Measurements from ENCODE around the gene RUFY2.

The RUFY2 gene

DNA sequence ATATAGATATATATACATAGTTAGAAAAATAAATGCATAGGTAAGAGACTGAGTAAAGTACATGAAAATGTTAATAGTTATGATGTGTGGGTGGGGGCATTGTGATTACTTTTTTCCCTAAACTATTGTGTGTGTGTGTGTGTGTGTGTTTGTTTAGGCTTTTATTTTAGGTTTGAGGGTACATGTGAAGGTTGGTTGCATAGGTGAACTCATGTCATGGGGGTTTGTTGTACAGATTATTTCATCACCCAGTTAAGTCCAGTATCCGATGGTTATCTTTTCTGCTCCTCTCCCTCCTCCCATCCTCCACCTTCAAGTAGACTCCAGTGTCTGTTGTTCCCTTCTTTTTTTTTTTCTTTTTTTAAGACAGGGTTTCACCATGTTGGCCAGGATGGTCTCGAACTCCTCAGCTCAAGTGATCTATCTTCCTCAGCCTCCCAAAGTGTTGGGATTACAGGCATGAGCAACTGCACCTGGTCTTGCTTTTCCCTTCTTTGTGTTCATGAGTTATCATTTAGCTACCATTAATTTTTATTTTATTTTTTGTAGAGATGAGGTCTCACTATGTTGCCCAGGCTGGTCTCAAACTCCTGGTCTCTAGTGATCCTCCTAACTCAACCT is 1.9 kb upstream of the RUFY2 start:
- ATAC-seq, result no peak
- TF ChIP-seq, protein P1, sequence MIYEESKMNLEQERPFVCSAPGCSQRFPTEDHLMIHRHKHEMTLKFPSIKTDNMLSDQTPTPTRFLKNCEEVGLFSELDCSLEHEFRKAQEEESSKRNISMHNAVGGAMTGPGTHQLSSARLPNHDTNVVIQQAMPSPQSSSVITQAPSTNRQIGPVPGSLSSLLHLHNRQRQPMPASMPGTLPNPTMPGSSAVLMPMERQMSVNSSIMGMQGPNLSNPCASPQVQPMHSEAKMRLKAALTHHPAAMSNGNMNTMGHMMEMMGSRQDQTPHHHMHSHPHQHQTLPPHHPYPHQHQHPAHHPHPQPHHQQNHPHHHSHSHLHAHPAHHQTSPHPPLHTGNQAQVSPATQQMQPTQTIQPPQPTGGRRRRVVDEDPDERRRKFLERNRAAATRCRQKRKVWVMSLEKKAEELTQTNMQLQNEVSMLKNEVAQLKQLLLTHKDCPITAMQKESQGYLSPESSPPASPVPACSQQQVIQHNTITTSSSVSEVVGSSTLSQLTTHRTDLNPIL (CRISPR knock-in tag; IDR thresholded peaks at IDR 0.05; ENCODE audit: low read depth), result no peak
- TF ChIP-seq, protein P2, sequence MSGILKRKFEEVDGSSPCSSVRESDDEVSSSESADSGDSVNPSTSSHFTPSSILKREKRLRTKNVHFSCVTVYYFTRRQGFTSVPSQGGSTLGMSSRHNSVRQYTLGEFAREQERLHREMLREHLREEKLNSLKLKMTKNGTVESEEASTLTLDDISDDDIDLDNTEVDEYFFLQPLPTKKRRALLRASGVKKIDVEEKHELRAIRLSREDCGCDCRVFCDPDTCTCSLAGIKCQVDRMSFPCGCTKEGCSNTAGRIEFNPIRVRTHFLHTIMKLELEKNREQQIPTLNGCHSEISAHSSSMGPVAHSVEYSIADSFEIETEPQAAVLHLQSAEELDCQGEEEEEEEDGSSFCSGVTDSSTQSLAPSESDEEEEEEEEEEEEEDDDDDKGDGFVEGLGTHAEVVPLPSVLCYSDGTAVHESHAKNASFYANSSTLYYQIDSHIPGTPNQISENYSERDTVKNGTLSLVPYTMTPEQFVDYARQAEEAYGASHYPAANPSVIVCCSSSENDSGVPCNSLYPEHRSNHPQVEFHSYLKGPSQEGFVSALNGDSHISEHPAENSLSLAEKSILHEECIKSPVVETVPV (CRISPR knock-in tag; IDR thresholded peaks at IDR 0.05), result no peak
- no peak for TF ChIP-seq SNAI2 (CRISPR knock-in tag; IDR thresholded peaks at IDR 0.05)
- TF ChIP-seq TCF4 (CRISPR knock-in tag; IDR thresholded peaks at IDR 0.05; ENCODE audit: borderline replicate concordance), result no peak
- no peak for TF ChIP-seq CSDC2 (CRISPR knock-in tag; IDR thresholded peaks at IDR 0.05)
- TF ChIP-seq, protein P3, sequence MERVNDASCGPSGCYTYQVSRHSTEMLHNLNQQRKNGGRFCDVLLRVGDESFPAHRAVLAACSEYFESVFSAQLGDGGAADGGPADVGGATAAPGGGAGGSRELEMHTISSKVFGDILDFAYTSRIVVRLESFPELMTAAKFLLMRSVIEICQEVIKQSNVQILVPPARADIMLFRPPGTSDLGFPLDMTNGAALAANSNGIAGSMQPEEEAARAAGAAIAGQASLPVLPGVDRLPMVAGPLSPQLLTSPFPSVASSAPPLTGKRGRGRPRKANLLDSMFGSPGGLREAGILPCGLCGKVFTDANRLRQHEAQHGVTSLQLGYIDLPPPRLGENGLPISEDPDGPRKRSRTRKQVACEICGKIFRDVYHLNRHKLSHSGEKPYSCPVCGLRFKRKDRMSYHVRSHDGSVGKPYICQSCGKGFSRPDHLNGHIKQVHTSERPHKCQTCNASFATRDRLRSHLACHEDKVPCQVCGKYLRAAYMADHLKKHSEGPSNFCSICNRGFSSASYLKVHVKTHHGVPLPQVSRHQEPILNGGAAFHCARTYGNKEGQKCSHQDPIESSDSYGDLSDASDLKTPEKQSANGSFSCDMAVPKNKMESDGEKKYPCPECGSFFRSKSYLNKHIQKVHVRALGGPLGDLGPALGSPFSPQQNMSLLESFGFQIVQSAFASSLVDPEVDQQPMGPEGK (CRISPR knock-in tag; IDR thresholded peaks at IDR 0.05; ENCODE audit: borderline replicate concordance), result no peak
- no peak for TF ChIP-seq PPARA (CRISPR knock-in tag; IDR thresholded peaks at IDR 0.05; ENCODE audit: borderline replicate concordance)
- no peak for TF ChIP-seq ZNF8 (CRISPR knock-in tag; IDR thresholded peaks at IDR 0.05)
- no peak for TF ChIP-seq OSR1 (CRISPR knock-in tag; IDR thresholded peaks at IDR 0.05)
- no peak for TF ChIP-seq ZNF70 (CRISPR knock-in tag; IDR thresholded peaks at IDR 0.05)
- no peak for TF ChIP-seq ARNTL (CRISPR knock-in tag; IDR thresholded peaks at IDR 0.05; ENCODE audit: borderline replicate concordance, low read depth)

DNA sequence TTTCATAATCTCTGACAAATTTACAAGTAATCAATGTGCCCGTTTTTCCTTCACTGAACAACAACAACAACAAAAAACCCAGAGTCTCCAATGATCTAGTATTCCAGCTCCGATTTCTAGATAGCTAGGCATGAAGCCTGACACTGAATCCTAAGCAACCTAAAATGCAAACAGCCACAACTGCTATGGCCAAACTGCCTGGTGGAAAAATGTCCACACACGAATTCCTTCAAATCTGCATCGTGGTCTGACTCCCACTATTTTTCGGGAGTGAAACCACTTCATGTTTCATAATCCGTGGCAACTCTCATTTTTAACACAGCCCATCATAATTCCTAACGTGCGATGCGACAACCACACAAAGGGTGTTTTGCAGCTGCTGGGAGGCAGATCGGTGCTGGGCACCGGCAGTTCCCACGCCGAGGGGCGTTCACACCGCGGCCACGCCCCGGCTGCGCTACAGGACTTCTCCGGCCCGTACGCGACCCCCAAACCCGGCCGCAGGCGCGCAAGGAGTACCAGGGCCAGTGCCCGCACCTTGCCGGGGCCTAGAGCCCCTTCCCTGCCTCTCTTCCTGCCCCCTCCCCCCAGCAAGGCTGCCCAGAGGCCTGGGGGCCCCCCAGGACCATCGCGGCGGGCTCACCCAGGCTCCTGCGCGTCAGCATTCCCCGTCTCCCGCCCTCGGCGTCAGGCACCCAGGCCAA is 814 bp downstream of the RUFY2 start:
- ATAC-seq, result peak; percentile 82
- TF ChIP-seq ARNTL (CRISPR knock-in tag; IDR thresholded peaks at IDR 0.05; ENCODE audit: borderline replicate concordance, low read depth) (no peak), ZNF565 (CRISPR knock-in tag; conservative IDR thresholded peaks at IDR 0.05; ENCODE audit: low read depth) (no peak)

DNA sequence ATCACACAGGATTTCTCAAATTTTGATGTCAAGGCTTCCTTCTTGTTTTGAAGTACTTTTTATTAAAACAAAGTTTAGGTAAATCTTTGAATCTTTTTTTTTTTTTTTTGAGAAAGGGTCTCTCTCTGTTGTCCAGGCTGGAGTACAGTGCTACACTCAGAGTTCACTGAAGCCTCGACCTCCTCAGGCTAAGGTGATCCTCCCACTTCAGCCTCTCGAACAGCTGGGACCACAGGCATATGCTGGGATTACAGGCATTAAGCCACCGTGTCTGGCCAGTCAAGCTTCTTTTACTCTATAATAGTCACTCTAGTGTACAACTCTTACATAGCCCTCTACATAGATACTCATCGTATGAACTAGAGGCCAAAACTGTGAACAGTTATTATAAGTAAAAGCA is 3.4 kb downstream of the RUFY2 start:
- TF ChIP-seq PPARA (CRISPR knock-in tag; IDR thresholded peaks at IDR 0.05; ENCODE audit: borderline replicate concordance) (no peak), ZNF70 (CRISPR knock-in tag; IDR thresholded peaks at IDR 0.05) (no peak), TCF4 (CRISPR knock-in tag; IDR thresholded peaks at IDR 0.05; ENCODE audit: borderline replicate concordance) (no peak), ZC3H10 (CRISPR knock-in tag; IDR thresholded peaks at IDR 0.05) (no peak), ESRRG (CRISPR knock-in tag; IDR thresholded peaks at IDR 0.05) (no peak), OSR1 (CRISPR knock-in tag; IDR thresholded peaks at IDR 0.05) (no peak), TOX (CRISPR knock-in tag; IDR thresholded peaks at IDR 0.05; ENCODE audit: borderline replicate concordance) (no peak)
- TF ChIP-seq, protein P1 (CRISPR knock-in tag; IDR thresholded peaks at IDR 0.05; ENCODE audit: low read depth), result no peak
- no peak for ATAC-seq

DNA sequence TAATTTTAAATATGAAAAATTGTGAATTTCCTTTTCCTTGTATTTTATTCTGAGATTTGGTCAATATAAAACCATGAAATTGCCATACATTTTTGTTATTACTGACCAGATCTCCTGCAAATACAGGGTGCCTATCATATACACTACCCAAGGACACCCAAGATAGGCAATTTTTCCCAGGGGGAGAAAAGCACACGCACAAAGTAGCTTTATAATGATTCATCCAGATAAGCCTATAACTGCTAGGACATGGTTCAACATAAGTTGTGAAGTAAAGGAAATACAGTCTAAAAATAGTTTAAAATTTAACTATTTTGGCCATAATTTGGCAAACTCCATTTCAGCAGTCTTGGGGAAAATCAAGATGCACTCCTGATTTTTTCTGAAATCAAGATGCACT is 4.8 kb downstream of the RUFY2 start:
- no peak for ATAC-seq
- TF ChIP-seq RARB (CRISPR knock-in tag; IDR thresholded peaks at IDR 0.05) (no peak), TCF4 (CRISPR knock-in tag; IDR thresholded peaks at IDR 0.05; ENCODE audit: borderline replicate concordance) (no peak), PPARA (CRISPR knock-in tag; IDR thresholded peaks at IDR 0.05; ENCODE audit: borderline replicate concordance) (no peak), OSR1 (CRISPR knock-in tag; IDR thresholded peaks at IDR 0.05) (no peak), CSDC2 (CRISPR knock-in tag; IDR thresholded peaks at IDR 0.05) (no peak), ZNF565 (CRISPR knock-in tag; conservative IDR thresholded peaks at IDR 0.05; ENCODE audit: low read depth) (no peak), BACH2 (CRISPR knock-in tag; IDR thresholded peaks at IDR 0.05; ENCODE audit: borderline replicate concordance) (no peak), ZNF8 (CRISPR knock-in tag; IDR thresholded peaks at IDR 0.05) (no peak)
- TF ChIP-seq, protein P4, sequence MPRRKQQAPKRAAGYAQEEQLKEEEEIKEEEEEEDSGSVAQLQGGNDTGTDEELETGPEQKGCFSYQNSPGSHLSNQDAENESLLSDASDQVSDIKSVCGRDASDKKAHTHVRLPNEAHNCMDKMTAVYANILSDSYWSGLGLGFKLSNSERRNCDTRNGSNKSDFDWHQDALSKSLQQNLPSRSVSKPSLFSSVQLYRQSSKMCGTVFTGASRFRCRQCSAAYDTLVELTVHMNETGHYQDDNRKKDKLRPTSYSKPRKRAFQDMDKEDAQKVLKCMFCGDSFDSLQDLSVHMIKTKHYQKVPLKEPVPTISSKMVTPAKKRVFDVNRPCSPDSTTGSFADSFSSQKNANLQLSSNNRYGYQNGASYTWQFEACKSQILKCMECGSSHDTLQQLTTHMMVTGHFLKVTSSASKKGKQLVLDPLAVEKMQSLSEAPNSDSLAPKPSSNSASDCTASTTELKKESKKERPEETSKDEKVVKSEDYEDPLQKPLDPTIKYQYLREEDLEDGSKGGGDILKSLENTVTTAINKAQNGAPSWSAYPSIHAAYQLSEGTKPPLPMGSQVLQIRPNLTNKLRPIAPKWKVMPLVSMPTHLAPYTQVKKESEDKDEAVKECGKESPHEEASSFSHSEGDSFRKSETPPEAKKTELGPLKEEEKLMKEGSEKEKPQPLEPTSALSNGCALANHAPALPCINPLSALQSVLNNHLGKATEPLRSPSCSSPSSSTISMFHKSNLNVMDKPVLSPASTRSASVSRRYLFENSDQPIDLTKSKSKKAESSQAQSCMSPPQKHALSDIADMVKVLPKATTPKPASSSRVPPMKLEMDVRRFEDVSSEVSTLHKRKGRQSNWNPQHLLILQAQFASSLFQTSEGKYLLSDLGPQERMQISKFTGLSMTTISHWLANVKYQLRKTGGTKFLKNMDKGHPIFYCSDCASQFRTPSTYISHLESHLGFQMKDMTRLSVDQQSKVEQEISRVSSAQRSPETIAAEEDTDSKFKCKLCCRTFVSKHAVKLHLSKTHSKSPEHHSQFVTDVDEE (CRISPR knock-in tag; IDR thresholded peaks at IDR 0.05), result no peak
- TF ChIP-seq, protein P1 (CRISPR knock-in tag; IDR thresholded peaks at IDR 0.05; ENCODE audit: low read depth), result no peak
- TF ChIP-seq, protein P5, sequence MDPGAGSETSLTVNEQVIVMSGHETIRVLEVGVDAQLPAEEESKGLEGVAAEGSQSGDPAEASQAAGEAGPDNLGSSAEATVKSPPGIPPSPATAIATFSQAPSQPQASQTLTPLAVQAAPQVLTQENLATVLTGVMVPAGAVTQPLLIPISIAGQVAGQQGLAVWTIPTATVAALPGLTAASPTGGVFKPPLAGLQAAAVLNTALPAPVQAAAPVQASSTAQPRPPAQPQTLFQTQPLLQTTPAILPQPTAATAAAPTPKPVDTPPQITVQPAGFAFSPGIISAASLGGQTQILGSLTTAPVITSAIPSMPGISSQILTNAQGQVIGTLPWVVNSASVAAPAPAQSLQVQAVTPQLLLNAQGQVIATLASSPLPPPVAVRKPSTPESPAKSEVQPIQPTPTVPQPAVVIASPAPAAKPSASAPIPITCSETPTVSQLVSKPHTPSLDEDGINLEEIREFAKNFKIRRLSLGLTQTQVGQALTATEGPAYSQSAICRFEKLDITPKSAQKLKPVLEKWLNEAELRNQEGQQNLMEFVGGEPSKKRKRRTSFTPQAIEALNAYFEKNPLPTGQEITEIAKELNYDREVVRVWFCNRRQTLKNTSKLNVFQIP (CRISPR knock-in tag; IDR thresholded peaks at IDR 0.05; ENCODE audit: borderline replicate concordance, low read depth), result no peak
- TF ChIP-seq, protein P2 (CRISPR knock-in tag; IDR thresholded peaks at IDR 0.05), result no peak

Measured in SK-N-SH treated with all-trans-retinoic acid at 6 μM for 48 hours (cell line).